KOPT-K1 (cell line): ENCODE results near the gene KRCC1.

ENCODE experiments used
- H3K27ac ChIP-seq: fragments of 200-600 bp; sonication (generic); 2 replicates; pipeline ENCODE4 v1.5.1; 2016; ENCODE audit warnings: antibody characterized with exemption, mild to moderate bottlenecking, low read depth, low read length; ENCODE audit not compliant: poor library complexity, severe bottlenecking
- H3K36me3 ChIP-seq: fragments of 200-600 bp; sonication (generic); 2 replicates; pipeline ENCODE4 v1.5.1; 2017; ENCODE audit warnings: antibody characterized with exemption, mild to moderate bottlenecking, low read length, moderate library complexity; ENCODE audit not compliant: insufficient read depth
- H3K9me3 ChIP-seq: fragments of 200-600 bp; sonication (generic); 2 replicates; pipeline ENCODE4 v1.5.1; 2017; ENCODE audit warnings: antibody characterized with exemption, low read length, mild to moderate bottlenecking; ENCODE audit not compliant: insufficient read depth, poor library complexity, severe bottlenecking

Gene KRCC1

GRCh38 chr2:88055371-88056128 is at the start of gene KRCC1:
Gene KRCC1 (minus strand): TSS chr2:88055783. CDS start chr2:88028563, 27,220 bp downstream.
- H3K27ac ChIP-seq, result peak within 1 kb of the TSS; percentile 93
- H3K9me3 ChIP-seq, result no peaks in the 10 kb centered on the region
- H3K36me3 ChIP-seq, result peaks cover 20% of the 10 kb centered on the region

- Histone ChIP-seq H3K27ac (no peak overlapping the region), H3K9me3 (no peaks in the 10 kb centered on the region), H3K36me3 (no peaks in the 10 kb centered on the region)
Measured at GRCh38 chr2:88100489-88100858, 44.9 kb upstream of the KRCC1 start.

GRCh38 chr2:88099798-88100488 is 44.4 kb upstream of the KRCC1 start:
- Histone ChIP-seq H3K9me3 (no peaks in the 10 kb centered on the region), H3K36me3 (no peaks in the 10 kb centered on the region), H3K27ac (no peak overlapping the region)

- Histone ChIP-seq H3K36me3 (no peaks in the 10 kb centered on the region), H3K27ac (no peak overlapping the region), H3K9me3 (no peaks in the 10 kb centered on the region)
Measured at GRCh38 chr2:88098558-88098900, 42.9 kb upstream of the KRCC1 start.

DNA sequence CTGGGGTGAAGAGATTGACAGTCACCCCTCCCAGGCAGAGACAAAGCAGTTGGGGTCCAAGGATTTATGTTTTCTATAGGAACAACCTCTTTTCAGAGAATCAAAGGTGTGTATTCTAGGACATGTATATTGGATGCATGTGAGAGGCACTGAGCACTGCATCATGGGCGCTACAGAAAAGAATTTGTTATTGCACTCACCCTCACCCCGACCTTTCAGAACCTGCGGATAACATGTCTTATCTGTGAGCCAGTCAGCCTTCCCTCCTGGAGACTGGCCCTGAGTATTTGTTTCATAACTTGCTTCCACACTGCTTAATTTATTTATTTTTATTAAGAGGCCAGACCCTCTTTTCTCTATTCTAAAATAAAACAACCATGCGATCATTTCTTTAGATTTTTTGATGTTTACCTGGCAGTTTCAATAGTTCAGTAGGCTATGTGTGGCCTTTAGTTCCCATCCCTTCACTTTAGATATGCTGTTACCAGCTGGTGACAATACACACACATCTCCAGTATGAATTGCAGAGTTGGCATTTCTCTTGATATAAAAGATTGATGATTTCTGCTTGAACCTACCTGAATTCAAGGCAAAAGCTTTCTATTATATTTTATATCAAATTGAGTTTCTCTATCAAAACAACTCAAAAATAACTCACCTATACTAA is 42.4 kb upstream of the KRCC1 start:
- Histone ChIP-seq H3K27ac (no peak overlapping the region), H3K9me3 (no peaks in the 10 kb centered on the region), H3K36me3 (no peaks in the 10 kb centered on the region)

DNA sequence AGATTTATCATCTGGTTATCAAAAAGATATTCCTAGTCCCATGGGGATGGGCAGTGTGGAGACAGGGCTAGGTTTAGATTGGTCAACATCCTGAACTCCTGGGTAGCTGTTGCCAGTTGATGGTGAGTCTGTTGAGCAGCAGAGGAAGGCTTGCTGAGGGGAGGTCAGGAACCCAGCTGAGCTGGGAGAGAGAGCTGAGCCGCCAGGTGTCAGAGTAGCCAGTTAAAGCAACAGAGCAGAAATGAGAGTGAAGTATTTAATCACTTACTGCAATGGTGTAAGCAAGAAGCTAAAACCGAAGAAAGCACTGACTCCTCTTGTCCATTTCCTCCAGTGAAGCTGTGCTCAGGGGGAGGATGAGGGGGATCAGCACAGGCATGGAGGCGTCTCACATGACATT is 41.6 kb upstream of the KRCC1 start:
- H3K36me3 ChIP-seq, result no peaks in the 10 kb centered on the region
- no peaks in the 10 kb centered on the region for H3K9me3 ChIP-seq
- no peak overlapping the region for H3K27ac ChIP-seq

- H3K9me3 ChIP-seq, result no peaks in the 10 kb centered on the region
- H3K36me3 ChIP-seq, result no peaks in the 10 kb centered on the region
- no peak overlapping the region for H3K27ac ChIP-seq
Measured at GRCh38 chr2:88096708-88097107, 41.1 kb upstream of the KRCC1 start.

DNA sequence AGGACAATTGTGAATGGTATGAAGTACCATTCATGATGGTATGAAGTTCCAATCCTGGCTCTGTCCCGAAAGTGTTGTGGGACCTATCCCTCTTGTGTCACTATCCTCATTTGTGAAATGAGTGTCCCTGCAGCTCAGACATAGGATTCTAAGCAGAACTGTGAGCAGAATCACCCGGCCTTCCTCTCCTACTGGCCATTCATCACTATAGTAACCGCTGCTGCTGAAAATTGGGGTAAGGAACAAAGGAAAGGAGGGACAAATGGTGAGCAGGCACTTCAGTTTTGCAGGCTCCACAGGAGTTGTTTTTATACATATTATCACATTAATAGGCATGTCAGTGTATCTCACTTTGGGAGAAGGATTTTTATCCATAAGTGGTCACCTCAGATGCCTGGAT is 39.4 kb upstream of the KRCC1 start:
- Histone ChIP-seq H3K36me3 (no peaks in the 10 kb centered on the region), H3K9me3 (no peaks in the 10 kb centered on the region), H3K27ac (no peak overlapping the region)

DNA sequence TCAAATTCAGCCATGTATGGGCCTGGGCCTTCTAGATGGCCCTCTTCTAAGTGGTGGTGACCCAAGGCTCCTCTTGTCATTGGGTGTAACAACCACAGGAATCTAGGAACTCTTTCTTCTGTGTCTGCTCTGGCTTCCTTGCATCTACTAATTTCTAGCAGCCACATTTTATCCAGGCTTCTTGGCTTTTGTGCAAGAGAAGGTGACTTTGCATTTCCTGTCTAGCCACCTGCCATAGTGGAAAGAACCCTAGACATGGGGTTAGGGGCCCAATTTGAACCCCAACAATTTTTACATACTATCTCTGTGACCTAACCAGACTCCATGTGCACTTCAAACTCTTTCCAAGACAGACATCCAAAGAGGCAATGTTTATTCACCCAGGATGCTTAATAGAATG is 37.2 kb upstream of the KRCC1 start:
- no peak overlapping the region for H3K27ac ChIP-seq
- H3K36me3 ChIP-seq, result no peaks in the 10 kb centered on the region
- no peaks in the 10 kb centered on the region for H3K9me3 ChIP-seq

DNA sequence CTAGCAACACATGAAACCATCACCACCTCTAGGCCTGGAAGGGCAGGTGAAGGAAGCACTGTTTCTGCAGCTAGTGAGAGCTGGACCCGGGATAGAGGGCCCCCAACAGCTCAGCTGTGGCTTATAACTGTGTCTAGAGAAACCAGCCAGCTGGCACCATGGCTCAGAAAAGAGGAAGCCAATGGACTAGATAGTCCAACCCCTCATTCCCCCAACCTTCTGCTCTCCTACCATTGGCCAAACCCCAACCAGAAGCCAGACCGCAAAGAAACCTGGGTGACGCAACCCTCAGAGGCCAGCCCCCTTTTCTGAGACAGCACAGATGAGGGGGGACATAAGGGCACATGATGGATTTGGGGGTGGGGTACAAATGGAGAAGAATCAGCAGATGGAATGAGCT is 36.4 kb upstream of the KRCC1 start:
- Histone ChIP-seq H3K36me3 (no peaks in the 10 kb centered on the region), H3K27ac (no peak overlapping the region), H3K9me3 (no peaks in the 10 kb centered on the region)

GRCh38 chr2:88090446-88091283 is 35.1 kb upstream of the KRCC1 start:
- H3K9me3 ChIP-seq, result no peaks in the 10 kb centered on the region
- no peaks in the 10 kb centered on the region for H3K36me3 ChIP-seq
- no peak overlapping the region for H3K27ac ChIP-seq

DNA sequence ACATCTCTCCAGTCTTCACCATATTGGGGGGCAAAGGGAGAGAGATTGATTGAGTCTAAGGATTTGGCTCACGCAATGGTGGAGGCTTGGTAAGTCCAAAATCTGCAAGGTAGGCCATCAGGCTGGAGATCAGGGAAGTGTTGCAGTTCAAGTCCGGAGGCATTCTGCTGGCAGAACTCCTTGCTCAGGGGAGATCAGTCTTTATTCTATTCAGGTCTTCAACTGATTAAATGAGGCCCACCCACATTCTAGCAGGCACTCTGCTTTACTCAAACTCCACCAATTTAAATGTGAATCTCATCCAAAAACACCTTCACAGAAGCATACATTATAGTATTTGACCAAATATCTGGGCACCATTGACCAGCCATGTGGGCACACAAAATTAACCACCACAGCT is 33.4 kb upstream of the KRCC1 start:
- H3K27ac ChIP-seq, result no peak overlapping the region

DNA sequence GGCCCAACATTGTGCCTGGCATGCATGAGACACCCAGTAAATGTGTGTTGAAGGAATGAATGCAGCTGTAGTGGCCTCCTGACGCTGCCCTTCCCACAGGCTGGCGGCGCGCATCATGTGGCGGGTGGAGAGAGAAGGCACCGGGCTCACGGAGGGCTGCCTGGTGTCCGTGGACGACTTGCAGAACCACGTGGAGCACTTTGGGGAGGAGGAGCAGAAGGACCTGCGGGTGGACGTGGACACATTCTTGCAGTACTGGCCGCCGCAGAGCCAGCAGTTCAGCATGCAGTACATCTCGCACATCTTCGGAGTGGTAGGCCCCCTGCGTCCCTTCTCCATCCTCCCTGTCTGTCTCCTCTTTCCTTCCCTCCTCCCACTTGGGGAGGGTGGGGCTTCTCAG is 32.2 kb upstream of the KRCC1 start:
- no peaks in the 10 kb centered on the region for H3K9me3 ChIP-seq
- H3K27ac ChIP-seq, result no peak overlapping the region
- H3K36me3 ChIP-seq, result no peaks in the 10 kb centered on the region

More for the DNA sequence above, 33.4 kb upstream of the KRCC1 start:
- Histone ChIP-seq H3K9me3 (no peaks in the 10 kb centered on the region), H3K36me3 (no peaks in the 10 kb centered on the region)

- Histone ChIP-seq H3K36me3 (no peaks in the 10 kb centered on the region), H3K27ac (no peak overlapping the region), H3K9me3 (no peaks in the 10 kb centered on the region)
Measured at GRCh38 chr2:88087073-88087472, 31.5 kb upstream of the KRCC1 start.

- H3K36me3 ChIP-seq, result no peaks in the 10 kb centered on the region
- H3K9me3 ChIP-seq, result no peaks in the 10 kb centered on the region
Measured at GRCh38 chr2:88086401-88086800, 30.8 kb upstream of the KRCC1 start.

More at GRCh38 chr2:88086401-88086800, 30.8 kb upstream of the KRCC1 start:
- H3K27ac ChIP-seq, result no peak overlapping the region
